ENCODE data around the gene KIAA0232.
A peak's percentile ranks its signal among the peaks of the same experiment; 100 is the strongest.

KIAA0232 gene

GRCh38 chr4:6782147-6782845 is at the start of gene KIAA0232:
Gene KIAA0232, plus strand, starts transcription at chr4:6782727. Its CDS starts 41,727 bp downstream, at chr4:6824454.
- Mint-ChIP-seq H3K27ac (peak within 1 kb of the TSS; percentile 64), H3K9me3 (ENCODE audit: low read depth) (no peaks in the 10 kb centered on the region), H3K4me1 (ENCODE audit: low read depth) (peaks cover 73% of the 10 kb centered on the region), H3K36me3 (peaks cover 1% of the 10 kb centered on the region), H3K27me3 (no peaks in the 10 kb centered on the region), H3K4me3 (peak within 1 kb of the TSS; percentile 88)

- Mint-ChIP-seq H3K27me3 (no peaks in the 10 kb centered on the region), H3K4me3 (no peak overlapping the region), H3K36me3 (no peaks in the 10 kb centered on the region), H3K4me1 (ENCODE audit: low read depth) (no peaks in the 10 kb centered on the region), H3K9me3 (ENCODE audit: low read depth) (no peaks in the 10 kb centered on the region), H3K27ac (no peak overlapping the region)
Observed at GRCh38 chr4:6733358-6734164, 49.0 kb upstream of the KIAA0232 start.

- Mint-ChIP-seq H3K27me3 (no peaks in the 10 kb centered on the region), H3K4me1 (ENCODE audit: low read depth) (no peaks in the 10 kb centered on the region), H3K4me3 (no peak overlapping the region), H3K9me3 (ENCODE audit: low read depth) (no peaks in the 10 kb centered on the region), H3K36me3 (no peaks in the 10 kb centered on the region), H3K27ac (no peak overlapping the region)
Observed at GRCh38 chr4:6734165-6734786, 48.3 kb upstream of the KIAA0232 start.

- Mint-ChIP-seq H3K27me3 (no peaks in the 10 kb centered on the region), H3K27ac (no peak overlapping the region), H3K9me3 (ENCODE audit: low read depth) (no peaks in the 10 kb centered on the region), H3K4me3 (no peak overlapping the region), H3K36me3 (no peaks in the 10 kb centered on the region), H3K4me1 (ENCODE audit: low read depth) (no peaks in the 10 kb centered on the region)
Observed at GRCh38 chr4:6739920-6740319, 42.6 kb upstream of the KIAA0232 start.

- Mint-ChIP-seq H3K27me3 (no peaks in the 10 kb centered on the region), H3K27ac (no peak overlapping the region), H3K4me3 (no peak overlapping the region), H3K9me3 (ENCODE audit: low read depth) (no peaks in the 10 kb centered on the region), H3K4me1 (ENCODE audit: low read depth) (no peaks in the 10 kb centered on the region), H3K36me3 (no peaks in the 10 kb centered on the region)
Observed at GRCh38 chr4:6740347-6740746, 42.2 kb upstream of the KIAA0232 start.

GRCh38 chr4:6742507-6742906 is 40.0 kb upstream of the KIAA0232 start:
- Mint-ChIP-seq H3K27me3 (no peaks in the 10 kb centered on the region), H3K36me3 (no peaks in the 10 kb centered on the region), H3K4me3 (no peak overlapping the region), H3K9me3 (ENCODE audit: low read depth) (no peaks in the 10 kb centered on the region), H3K4me1 (ENCODE audit: low read depth) (no peaks in the 10 kb centered on the region), H3K27ac (no peak overlapping the region)

- Mint-ChIP-seq H3K27me3 (no peaks in the 10 kb centered on the region), H3K9me3 (ENCODE audit: low read depth) (no peaks in the 10 kb centered on the region), H3K4me1 (ENCODE audit: low read depth) (no peaks in the 10 kb centered on the region), H3K36me3 (no peaks in the 10 kb centered on the region), H3K4me3 (no peak overlapping the region), H3K27ac (no peak overlapping the region)
Observed at GRCh38 chr4:6742989-6743388, 39.5 kb upstream of the KIAA0232 start.

- no peak overlapping the region for H3K27ac Mint-ChIP-seq
- no peaks in the 10 kb centered on the region for H3K9me3 Mint-ChIP-seq (ENCODE audit: low read depth)
- no peaks in the 10 kb centered on the region for H3K36me3 Mint-ChIP-seq
- no peak overlapping the region for H3K4me3 Mint-ChIP-seq
- no peaks in the 10 kb centered on the region for H3K27me3 Mint-ChIP-seq
- H3K4me1 Mint-ChIP-seq (ENCODE audit: low read depth) = peaks cover 6% of the 10 kb centered on the region
Observed at GRCh38 chr4:6746721-6747293, 35.7 kb upstream of the KIAA0232 start.

- H3K9me3 Mint-ChIP-seq (ENCODE audit: low read depth) = no peaks in the 10 kb centered on the region
- peaks cover 8% of the 10 kb centered on the region for H3K4me1 Mint-ChIP-seq (ENCODE audit: low read depth)
- no peak overlapping the region for H3K4me3 Mint-ChIP-seq
- no peaks in the 10 kb centered on the region for H3K27me3 Mint-ChIP-seq
- no peak overlapping the region for H3K27ac Mint-ChIP-seq
- H3K36me3 Mint-ChIP-seq = no peaks in the 10 kb centered on the region
Observed at GRCh38 chr4:6747294-6748051, 35.1 kb upstream of the KIAA0232 start.

GRCh38 chr4:6748286-6748685 is 34.2 kb upstream of the KIAA0232 start:
- H3K4me1 Mint-ChIP-seq (ENCODE audit: low read depth) = peaks cover 8% of the 10 kb centered on the region
- H3K27me3 Mint-ChIP-seq = no peaks in the 10 kb centered on the region
- H3K9me3 Mint-ChIP-seq (ENCODE audit: low read depth) = no peaks in the 10 kb centered on the region
- no peak overlapping the region for H3K27ac Mint-ChIP-seq
- no peaks in the 10 kb centered on the region for H3K36me3 Mint-ChIP-seq
- H3K4me3 Mint-ChIP-seq = no peak overlapping the region

GRCh38 chr4:6749340-6750171 is 33.0 kb upstream of the KIAA0232 start:
- Mint-ChIP-seq H3K36me3 (no peaks in the 10 kb centered on the region), H3K27me3 (no peaks in the 10 kb centered on the region), H3K27ac (no peak overlapping the region), H3K9me3 (ENCODE audit: low read depth) (no peaks in the 10 kb centered on the region), H3K4me3 (no peak overlapping the region), H3K4me1 (ENCODE audit: low read depth) (peaks cover 8% of the 10 kb centered on the region)

- peaks cover 8% of the 10 kb centered on the region for H3K4me1 Mint-ChIP-seq (ENCODE audit: low read depth)
- H3K4me3 Mint-ChIP-seq = peak overlapping the region; percentile 20
- no peaks in the 10 kb centered on the region for H3K36me3 Mint-ChIP-seq
- H3K27ac Mint-ChIP-seq = no peak overlapping the region
- no peaks in the 10 kb centered on the region for H3K27me3 Mint-ChIP-seq
- no peaks in the 10 kb centered on the region for H3K9me3 Mint-ChIP-seq (ENCODE audit: low read depth)
Observed at GRCh38 chr4:6750286-6751221, 32.0 kb upstream of the KIAA0232 start.
